ENCODE data around the gene SMIM3. TPM values are rescaled to one million over a fixed set of nuclear protein-coding genes. Genes with fewer than 3 reads are reported as not detected.

Gene SMIM3
- total RNA-seq, 2 donors from 2014 or later = 22.9 to 32.5 TPM

Other genes with a start within 250 kb of the SMIM3 start
- gene SYNPO, start 138.1 kb upstream of the SMIM3 start, total RNA-seq = 100 to 1,000 TPM; 183 to 218 TPM
- 1 to 10 TPM in 1 of 2 donors, under 1 TPM in 1; 0.57 to 1.3 TPM for gene MYOZ3, start 117.5 kb upstream of the SMIM3 start, total RNA-seq
- 10 to 100 TPM; 27.8 to 27.9 TPM for gene RBM22, start 77.7 kb upstream of the SMIM3 start, total RNA-seq
- gene DCTN4, start 19.7 kb upstream of the SMIM3 start, total RNA-seq = 10 to 100 TPM; 58.7 to 61.6 TPM
- not detected for gene IRGM, start 67.8 kb downstream of the SMIM3 start, total RNA-seq
- 1 to 10 TPM; 4.8 to 5.5 TPM for gene ZNF300, start 126.2 kb downstream of the SMIM3 start, total RNA-seq
- gene GPX3, start 241.8 kb downstream of the SMIM3 start, total RNA-seq = 1,000 to 10,000 TPM in 1 of 2 donors, 100 to 1,000 TPM in 1; 993 to 1,026 TPM